Kidney epithelial cell (primary cell): ENCODE measurements around the gene CLIP1. TPM values are rescaled to one million over a fixed set of nuclear protein-coding genes. Genes with fewer than 3 reads are reported as not detected.
A peak's percentile ranks its signal among the peaks of the same experiment; 100 is the strongest.

ENCODE experiments used
- DNase-seq: peaks from one replicate; pipeline ENCODE4 v3.0.0-alpha.2; 2010; ENCODE audit warnings: low read depth
- H3K27me3 ChIP-seq: 2 replicates; pipeline ENCODE4 v1.6.0; 2011; ENCODE audit warnings: low read length; ENCODE audit not compliant: control insufficient read depth, insufficient read depth
- H3K36me3 ChIP-seq: 2 replicates; pipeline ENCODE4 v1.5.1; 2011; ENCODE audit warnings: low read length; ENCODE audit not compliant: control insufficient read depth, insufficient read depth
- H3K4me3 ChIP-seq: 2 replicates; pipeline ENCODE4 v1.5.1; 2011; ENCODE audit warnings: low read depth, mild to moderate bottlenecking, control low read depth, low read length
- total RNA-seq: library from RNA; depleted of rRNA; stranded (reverse); fragments of >200 nt; gene quantifications from 2 replicates; pipeline ENCODE4 v1.2.3, GENCODE V29; 2015
- TF ChIP-seq, protein P1 (sequence below): IDR thresholded peaks from 2 replicates; pipeline ENCODE4 v1.5.1; 2011; ENCODE audit warnings: mild to moderate bottlenecking, moderate library complexity, low read length, control low read depth, inconsistent platforms; ENCODE audit not compliant: insufficient read depth, poor library complexity, severe bottlenecking

The CLIP1 gene
- total RNA-seq, 1 donor from 2014 or later, result 58.7 TPM

- TF ChIP-seq, protein P1, sequence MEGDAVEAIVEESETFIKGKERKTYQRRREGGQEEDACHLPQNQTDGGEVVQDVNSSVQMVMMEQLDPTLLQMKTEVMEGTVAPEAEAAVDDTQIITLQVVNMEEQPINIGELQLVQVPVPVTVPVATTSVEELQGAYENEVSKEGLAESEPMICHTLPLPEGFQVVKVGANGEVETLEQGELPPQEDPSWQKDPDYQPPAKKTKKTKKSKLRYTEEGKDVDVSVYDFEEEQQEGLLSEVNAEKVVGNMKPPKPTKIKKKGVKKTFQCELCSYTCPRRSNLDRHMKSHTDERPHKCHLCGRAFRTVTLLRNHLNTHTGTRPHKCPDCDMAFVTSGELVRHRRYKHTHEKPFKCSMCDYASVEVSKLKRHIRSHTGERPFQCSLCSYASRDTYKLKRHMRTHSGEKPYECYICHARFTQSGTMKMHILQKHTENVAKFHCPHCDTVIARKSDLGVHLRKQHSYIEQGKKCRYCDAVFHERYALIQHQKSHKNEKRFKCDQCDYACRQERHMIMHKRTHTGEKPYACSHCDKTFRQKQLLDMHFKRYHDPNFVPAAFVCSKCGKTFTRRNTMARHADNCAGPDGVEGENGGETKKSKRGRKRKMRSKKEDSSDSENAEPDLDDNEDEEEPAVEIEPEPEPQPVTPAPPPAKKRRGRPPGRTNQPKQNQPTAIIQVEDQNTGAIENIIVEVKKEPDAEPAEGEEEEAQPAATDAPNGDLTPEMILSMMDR, result no peak
- no peak for DNase-seq
- no peaks in the 10 kb centered on the region for H3K36me3 ChIP-seq
- H3K27me3 ChIP-seq, result no peaks in the 10 kb centered on the region
- no peak overlapping the region for H3K4me3 ChIP-seq
These were observed 131.0 kb downstream of the CLIP1 start for GRCh38 chr12:122291431-122291830.

- Histone ChIP-seq H3K36me3 (no peaks in the 10 kb centered on the region), H3K27me3 (no peaks in the 10 kb centered on the region), H3K4me3 (no peak overlapping the region)
- TF ChIP-seq, protein P1, result no peak
- no peak for DNase-seq
These were observed 138.8 kb downstream of the CLIP1 start for GRCh38 chr12:122283680-122284079.

DNA sequence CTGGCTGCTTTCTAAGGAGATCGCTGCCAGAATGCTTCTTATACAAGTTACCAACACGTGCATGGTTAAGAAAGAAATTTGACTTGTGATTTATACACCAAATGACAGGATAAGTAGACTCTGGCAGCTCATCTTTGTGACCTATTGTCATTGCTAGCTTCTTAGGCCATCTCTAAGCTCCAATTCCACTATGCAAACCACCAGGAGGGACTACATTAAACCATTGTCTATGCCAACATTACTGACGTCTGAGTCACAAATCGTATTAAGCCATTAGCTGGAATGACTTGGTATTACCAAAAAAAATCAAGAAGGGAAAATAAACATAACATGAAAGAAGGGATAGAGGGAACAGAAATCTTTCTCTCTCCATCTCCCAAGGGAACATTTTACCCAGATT lies 140.4 kb downstream of the CLIP1 start:
- TF ChIP-seq, protein P1, result no peak
- Histone ChIP-seq H3K36me3 (no peaks in the 10 kb centered on the region), H3K4me3 (no peak overlapping the region), H3K27me3 (no peaks in the 10 kb centered on the region)
- no peak for DNase-seq

- Histone ChIP-seq H3K36me3 (peaks cover 2% of the 10 kb centered on the region), H3K4me3 (no peak overlapping the region), H3K27me3 (no peaks in the 10 kb centered on the region)
- no peak for DNase-seq
- TF ChIP-seq, protein P1, result no peak
These were observed 146.2 kb downstream of the CLIP1 start for GRCh38 chr12:122276242-122276641.

- Histone ChIP-seq H3K4me3 (no peak overlapping the region), H3K36me3 (peaks cover 2% of the 10 kb centered on the region), H3K27me3 (no peaks in the 10 kb centered on the region)
- DNase-seq, result no peak
- TF ChIP-seq, protein P1, result no peak
These were observed 147.0 kb downstream of the CLIP1 start for GRCh38 chr12:122275459-122275858.

DNA sequence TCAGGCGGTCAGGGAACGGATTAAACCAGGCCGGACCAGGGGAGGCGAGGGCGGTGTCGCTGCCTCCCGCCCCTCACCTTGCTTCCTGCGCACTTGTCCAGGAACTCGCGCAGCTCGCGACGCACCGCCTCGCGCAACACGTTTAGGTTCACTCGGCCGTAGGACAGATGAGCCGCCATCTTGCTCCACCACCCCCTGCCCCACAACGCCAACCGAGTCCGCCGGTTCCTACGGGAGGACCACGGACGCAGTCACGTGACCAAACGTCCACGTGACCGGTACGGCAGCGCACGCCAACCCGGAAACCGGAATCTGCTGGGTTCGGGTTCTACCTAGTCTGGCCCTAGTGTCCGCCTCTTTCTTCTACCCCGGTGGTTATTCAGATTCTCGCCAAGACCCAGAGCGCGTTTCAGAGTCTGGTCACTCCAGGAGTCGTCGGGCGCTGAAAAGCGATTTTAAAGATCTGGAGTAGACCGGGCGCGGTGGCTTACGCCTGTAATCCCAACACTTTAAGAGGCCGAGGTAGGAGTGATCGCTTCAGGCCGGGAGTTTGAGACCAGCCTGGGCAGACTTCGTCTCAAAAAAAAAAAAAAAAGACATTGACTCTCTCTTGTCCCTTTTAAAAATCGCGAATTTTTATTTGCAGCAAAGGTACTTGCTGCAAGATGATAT lies 156.1 kb downstream of the CLIP1 start, which contains the start of gene VPS33A:
TSS of gene VPS33A (minus strand) at position 265 of the 672 bp plus-strand sequence. CDS start at position 179, 86 bp downstream.
- H3K27me3 ChIP-seq, result no peaks in the 10 kb centered on the region
- H3K36me3 ChIP-seq, result no peaks in the 10 kb centered on the region
- H3K4me3 ChIP-seq, result peak within 1 kb of the TSS; percentile 98
- TF ChIP-seq, protein P1, result no peak
- DNase-seq, result peak; percentile 93
